Breast epithelium (tissue), 3 donors: ENCODE data around the gene SRL.

ENCODE experiments used
- CTCF ChIP-seq, 3 donors: fragments of 450-650 bp; IDR thresholded peaks; one replicate each; pipeline ENCODE4 v1.5.1; 2016 to 2017; ENCODE audit warnings: antibody characterized with exemption in 3 of 3, mild to moderate bottlenecking in 3 of 3, moderate library complexity in 3 of 3
- POLR2A ChIP-seq: fragments of 450-650 bp; IDR thresholded peaks from one replicate; pipeline ENCODE4 v1.6.1; 2016; ENCODE audit warnings: antibody characterized with exemption, mild to moderate bottlenecking, moderate library complexity
- POLR2AphosphoS5 ChIP-seq, 3 donors: sonication (generic); formaldehyde crosslinking; IDR thresholded peaks; one replicate each; pipeline ENCODE4 v1.6.1; 2017; ENCODE audit warnings: antibody characterized with exemption in 3 of 3

- TF ChIP-seq CTCF (IDR thresholded peaks at IDR 0.05) (no peak), POLR2A (no peak), POLR2AphosphoS5 (IDR thresholded peaks at IDR 0.05) (no peak)
Observed at GRCh38 chr16:4204521-4204920, 37.4 kb downstream of the SRL start.
